ENCODE results near the gene CACNB2. TPM values are rescaled to one million over a fixed set of nuclear protein-coding genes. Genes with fewer than 3 reads are reported as not detected.

CACNB2 gene
- total RNA-seq, 2 donors from 2014 or later = 1.9 to 4.6 TPM

GRCh38 chr10:18414061-18414460, 273.8 kb downstream of the CACNB2 start:
- Histone ChIP-seq H3K27ac (ENCODE audit: low read depth, low read length) (no peak overlapping the region), H3K36me3 (ENCODE audit: control insufficient read depth, insufficient read depth, low read length) (no peaks in the 10 kb centered on the region), H3K27me3 (ENCODE audit: control insufficient read depth, insufficient read depth, low read length, poor library complexity, severe bottlenecking) (no peaks in the 10 kb centered on the region), H3K9ac (ENCODE audit: extremely low read depth, low read length, poor library complexity, severe bottlenecking) (no peak overlapping the region), H3K4me1 (ENCODE audit: control insufficient read depth, insufficient read depth, low read length) (no peaks in the 10 kb centered on the region), H3K9me3 (ENCODE audit: control insufficient read depth, low read length) (no peaks in the 10 kb centered on the region), H3K4me3 (ENCODE audit: low read length) (no peak overlapping the region)
- H3K36me3 Mint-ChIP-seq (ENCODE audit: low read depth) = no peaks in the 10 kb centered on the region
- no peak for TF ChIP-seq CTCF (conservative IDR thresholded peaks at IDR 0.05)
- no peak overlapping the region for H3K4me3 Mint-ChIP-seq
- 82 to 90% methylated on average over 1 to 2 of the region's 2 CpGs for WGBS, 2 experiments (ENCODE audit: insufficient coverage in 1 of 2, insufficient read length in 1 of 2)
- peaks cover 3% of the 10 kb centered on the region for H3K9me3 Mint-ChIP-seq
- no peak for DNase-seq
- no peaks in the 10 kb centered on the region for H3K27me3 Mint-ChIP-seq (ENCODE audit: insufficient read depth)
- H3K27ac Mint-ChIP-seq = no peak overlapping the region
- no peaks in the 10 kb centered on the region for H3K4me1 Mint-ChIP-seq

GRCh38 chr10:18417950-18418527, 277.8 kb downstream of the CACNB2 start:
- Histone ChIP-seq H3K4me1 (ENCODE audit: control insufficient read depth, insufficient read depth, low read length) (no peaks in the 10 kb centered on the region), H3K9me3 (ENCODE audit: control insufficient read depth, low read length) (no peaks in the 10 kb centered on the region), H3K4me3 (ENCODE audit: low read length) (no peak overlapping the region), H3K9ac (ENCODE audit: extremely low read depth, low read length, poor library complexity, severe bottlenecking) (no peak overlapping the region), H3K36me3 (ENCODE audit: control insufficient read depth, insufficient read depth, low read length) (no peaks in the 10 kb centered on the region), H3K27ac (ENCODE audit: low read depth, low read length) (no peak overlapping the region), H3K27me3 (ENCODE audit: control insufficient read depth, insufficient read depth, low read length, poor library complexity, severe bottlenecking) (no peaks in the 10 kb centered on the region)
- H3K36me3 Mint-ChIP-seq (ENCODE audit: low read depth) = no peaks in the 10 kb centered on the region
- no peak overlapping the region for H3K27ac Mint-ChIP-seq
- H3K4me3 Mint-ChIP-seq = no peak overlapping the region
- peaks cover 3% of the 10 kb centered on the region for H3K9me3 Mint-ChIP-seq
- no peaks in the 10 kb centered on the region for H3K4me1 Mint-ChIP-seq
- no peak for DNase-seq
- TF ChIP-seq CTCF (conservative IDR thresholded peaks at IDR 0.05) = peak; percentile 48
- H3K27me3 Mint-ChIP-seq (ENCODE audit: insufficient read depth) = no peaks in the 10 kb centered on the region
- 86 to 95% methylated on average over 2 to 15 of the region's 15 CpGs for WGBS, 2 experiments (ENCODE audit: insufficient coverage in 1 of 2, insufficient read length in 1 of 2)

- 85 to 92% methylated on average over 7 to 9 of the region's 9 CpGs for WGBS, 2 experiments (ENCODE audit: insufficient coverage in 1 of 2, insufficient read length in 1 of 2)
- Mint-ChIP-seq H3K4me3 (no peak overlapping the region), H3K27me3 (ENCODE audit: insufficient read depth) (no peaks in the 10 kb centered on the region), H3K27ac (no peak overlapping the region), H3K9me3 (peaks cover 3% of the 10 kb centered on the region), H3K4me1 (no peaks in the 10 kb centered on the region), H3K36me3 (ENCODE audit: low read depth) (no peaks in the 10 kb centered on the region)
- Histone ChIP-seq H3K9me3 (ENCODE audit: control insufficient read depth, low read length) (no peaks in the 10 kb centered on the region), H3K9ac (ENCODE audit: extremely low read depth, low read length, poor library complexity, severe bottlenecking) (no peak overlapping the region), H3K36me3 (ENCODE audit: control insufficient read depth, insufficient read depth, low read length) (no peaks in the 10 kb centered on the region), H3K4me3 (ENCODE audit: low read length) (no peak overlapping the region), H3K4me1 (ENCODE audit: control insufficient read depth, insufficient read depth, low read length) (no peaks in the 10 kb centered on the region), H3K27ac (ENCODE audit: low read depth, low read length) (no peak overlapping the region), H3K27me3 (ENCODE audit: control insufficient read depth, insufficient read depth, low read length, poor library complexity, severe bottlenecking) (no peaks in the 10 kb centered on the region)
- TF ChIP-seq CTCF (conservative IDR thresholded peaks at IDR 0.05) = no peak
- DNase-seq = no peak
Measured at GRCh38 chr10:18418541-18419215, 278.5 kb downstream of the CACNB2 start.

Measured in endodermal cell (in vitro differentiated cells).